Endothelial cell of umbilical vein (primary cell): Measurements from ENCODE around the gene PKD2L1. TPM values are rescaled to one million over a fixed set of nuclear protein-coding genes. Genes with fewer than 3 reads are reported as not detected.

ENCODE experiments used
- BruUV-seq: library from RNA; stranded (reverse); fragments of 400-500 nt; replicated peaks from 2 replicates; lab custom pipeline; 2021; lab: Mats Ljungman, UMichigan
- CTCF ChIA-PET: fragments of 300-600, 350-600 bp; sonication (Branson Sonifier 250); formaldehyde crosslinking; loops from one replicate; lab custom pipeline; 2021; ENCODE audit warnings: antibody characterized with exemption, inconsistent platforms; lab: Charles Lee
- POLR2A ChIA-PET: fragments of 300-600, 350-600 bp; sonication (Branson Sonifier 250); formaldehyde crosslinking; loops from one replicate; lab custom pipeline; 2021; ENCODE audit warnings: antibody characterized with exemption, inconsistent platforms; lab: Charles Lee
- DNase-seq: peaks from one replicate; pipeline ENCODE4 v3.0.0-alpha.2; 2011; ENCODE audit warnings: low read depth, low spot score
- FAIRE-seq: peaks from 2 replicates; lab custom pipeline; 2011; peaks lifted over from hg19 to GRCh38; lab: Jason Lieb, UNC
- H2AFZ ChIP-seq: 2 replicates; pipeline ENCODE4 v1.6.0; 2012; ENCODE audit warnings: low read depth, low read length, control low read depth, inconsistent platforms
- H3K27ac ChIP-seq: 2 replicates; pipeline ENCODE4 v1.5.1; 2011; ENCODE audit warnings: low read depth, mild to moderate bottlenecking, control low read depth, low read length, moderate library complexity; ENCODE audit not compliant: insufficient read depth
- H3K27me3 ChIP-seq, 2 experiments: 2 replicates each; pipeline versions ENCODE4 v1.6.0 to v1.6.1; 2011; ENCODE audit warnings: low read length in 2 of 2, mixed read lengths in 1 of 2; ENCODE audit not compliant: control insufficient read depth in 2 of 2, insufficient read depth in 2 of 2
- H3K36me3 ChIP-seq, 2 experiments: 2 replicates in 1 of 2; 3 replicates in 1 of 2; pipeline ENCODE4 v1.5.1; 2011; ENCODE audit warnings: low read length in 2 of 2, mild to moderate bottlenecking in 1 of 2, moderate library complexity in 1 of 2; ENCODE audit not compliant: control insufficient read depth in 2 of 2, insufficient read depth in 2 of 2; ENCODE audit errors: extremely low read depth in 1 of 2
- H3K4me1 ChIP-seq: 3 replicates; pipeline ENCODE4 v1.5.1; 2011; ENCODE audit warnings: mild to moderate bottlenecking, low read length; ENCODE audit not compliant: control insufficient read depth, insufficient read depth; ENCODE audit errors: extremely low read depth
- H3K4me2 ChIP-seq: 2 replicates; pipeline ENCODE4 v1.6.1; 2011; ENCODE audit warnings: low read length, control low read depth, mixed read lengths; ENCODE audit not compliant: insufficient read depth
- H3K4me3 ChIP-seq, 3 experiments: fragments of 200-600 bp in 1 of 3; sonication (generic), shearing (Covaris generic) in 1 of 3; replicated peaks in 1 of 3; 2 replicates each; pipeline ENCODE4 v1.5.1; 2011 to 2016; ENCODE audit warnings: control low read depth in 3 of 3, low read length in 3 of 3, mild to moderate bottlenecking in 2 of 3, inconsistent platforms in 1 of 3, low read depth in 1 of 3, moderate library complexity in 1 of 3; ENCODE audit not compliant: insufficient read depth in 1 of 3
- H3K79me2 ChIP-seq: 2 replicates; pipeline ENCODE4 v1.6.0; 2012; ENCODE audit warnings: low read length, inconsistent platforms; ENCODE audit not compliant: control insufficient read depth, insufficient read depth
- H3K9ac ChIP-seq: replicated peaks from 2 replicates; pipeline ENCODE3; 2011; ENCODE audit warnings: low read length, control low read depth; ENCODE audit not compliant: insufficient read depth; ENCODE audit errors: extremely low read depth
- H3K9me1 ChIP-seq: replicated peaks from 3 replicates; pipeline ENCODE4 v1.6.0; 2011; ENCODE audit warnings: mild to moderate bottlenecking, low read length; ENCODE audit not compliant: control insufficient read depth, insufficient read depth; ENCODE audit errors: extremely low read depth
- H3K9me3 ChIP-seq: replicated peaks from 2 replicates; pipeline ENCODE4 v1.5.1; 2012; ENCODE audit warnings: low read length, inconsistent platforms; ENCODE audit not compliant: control insufficient read depth, insufficient read depth
- H4K20me1 ChIP-seq: replicated peaks from 2 replicates; pipeline ENCODE3; 2011; ENCODE audit warnings: mild to moderate bottlenecking, low read length; ENCODE audit not compliant: control insufficient read depth, insufficient read depth; ENCODE audit errors: extremely low read depth
- CTCF ChIP-seq, 2 donors: IDR thresholded peaks; 1 replicate in 1 of 2; 2 replicates in 1 of 2; pipeline ENCODE4 v1.5.1; 2011; ENCODE audit warnings: low read length in 2 of 2, mild to moderate bottlenecking in 2 of 2, moderate library complexity in 2 of 2, control low read depth in 1 of 2, inconsistent platforms in 1 of 2, low read depth in 1 of 2; ENCODE audit not compliant: insufficient read depth in 1 of 2; ENCODE audit errors: extremely low read depth in 1 of 2
- EZH2 ChIP-seq: IDR thresholded peaks from 2 replicates; pipeline ENCODE4 v1.6.1; 2012; ENCODE audit warnings: borderline replicate concordance, low read depth, mild to moderate bottlenecking, moderate library complexity, low read length, inconsistent platforms; ENCODE audit not compliant: severe bottlenecking
- FOS ChIP-seq: IDR thresholded peaks from 2 replicates; pipeline ENCODE4 v1.6.1; 2011; ENCODE audit warnings: mild to moderate bottlenecking, low read length, moderate library complexity, borderline replicate concordance; ENCODE audit not compliant: insufficient read depth
- GATA2 ChIP-seq: IDR thresholded peaks from 2 replicates; pipeline ENCODE4 v1.7.0; 2011; ENCODE audit warnings: low read depth, mild to moderate bottlenecking, moderate library complexity, mixed read lengths, low read length; ENCODE audit not compliant: insufficient read length, insufficient read depth
- JUN ChIP-seq: IDR thresholded peaks from 2 replicates; pipeline ENCODE4 v1.6.1; 2011; ENCODE audit warnings: borderline replicate concordance, low read depth; ENCODE audit not compliant: insufficient read length, insufficient read depth
- MAX ChIP-seq: IDR thresholded peaks from 2 replicates; pipeline ENCODE4 v1.6.1; 2011; ENCODE audit not compliant: insufficient read depth, insufficient read length
- MYC ChIP-seq: IDR thresholded peaks from one replicate; pipeline ENCODE4 v1.6.1; 2011; ENCODE audit warnings: mild to moderate bottlenecking, low read depth, low read length
- POLR2A ChIP-seq: IDR thresholded peaks from 2 replicates; pipeline ENCODE4 v1.6.1; 2012; ENCODE audit warnings: low read depth, mild to moderate bottlenecking, control low read depth, low read length
- POLR2AphosphoS5 ChIP-seq: IDR thresholded peaks from 2 replicates; pipeline ENCODE4 v1.6.1; 2012; ENCODE audit warnings: low read depth, mild to moderate bottlenecking, control low read depth, low read length, moderate library complexity; ENCODE audit not compliant: insufficient read depth
- dilution Hi-C: fragments of 300-500 bp; cut with MboI; formaldehyde crosslinking; loops from one replicate; pipeline ENCODE4 v1.15.0; 2019; ENCODE audit warnings: low sequenced_read_pairs; ENCODE audit not compliant: extremely low pct_ligation_motif_present
- intact Hi-C: fragments of 100-400 bp; cut with micrococcal nuclease; formaldehyde crosslinking; loops from one replicate; pipeline ENCODE4 v1.10.0; 2022
- polyA plus RNA-seq, 4 experiments: library from polyadenylated mRNA; depleted of rRNA in 3 of 4; stranded (reverse) in 3 of 4; unstranded in 1 of 4; fragments of >200 nt; gene quantifications; 2 replicates each; pipeline versions ENCODE4 v1.2.1 to v1.2.3, GENCODE V29; 2011 to 2012; ENCODE audit warnings: missing spikeins in 1 of 4
- total RNA-seq: library from RNA; stranded (reverse); gene quantifications from 2 replicates; pipeline ENCODE4 v1.2.3, GENCODE V29; 2021

Gene PKD2L1
- total and polyA plus RNA-seq, 2 donors (not counting 3 experiments of a cell fraction or from before 2014, with no cell fraction given) = not detected

GRCh38 chr10:100248820-100249219 is 81.2 kb downstream of the PKD2L1 start:
- FAIRE-seq (no peak), DNase-seq (no peak)
- Histone ChIP-seq H3K4me2 (no peak overlapping the region), H3K4me3 (no peak overlapping the region), H2AFZ (no peak overlapping the region), H3K9me1 (no peaks in the 10 kb centered on the region), H3K9ac (no peak overlapping the region), H3K4me1 (no peaks in the 10 kb centered on the region), H4K20me1 (no peaks in the 10 kb centered on the region), H3K27ac (no peak overlapping the region), H3K9me3 (no peaks in the 10 kb centered on the region), H3K79me2 (no peaks in the 10 kb centered on the region), H3K36me3 (peaks cover 13 to 17% of the 10 kb centered on the region in 2 experiments), H3K27me3 (no peaks in the 10 kb centered on the region)
- ChIA-PET POLR2A (no interaction called here), CTCF (interaction anchor here (1.3 to 1.4 kb wide), 2 partner anchors 9 to 403 kb away, joined by 3 to 4 read pairs; no protein-coding TSS in a partner anchor)
- intact Hi-C loops = no loop called here
- BruUV-seq = no TSS peak
- dilution Hi-C loops = no loop called here
- TF ChIP-seq JUN (no peak), POLR2A (no peak), CTCF (IDR thresholded peaks at IDR 0.05; ENCODE audit: extremely low read depth in 1 of 2, insufficient read depth in 1 of 2, low read depth in 1 of 2, low read length in 2 of 2) (no peak), MYC (no peak), EZH2 (no peak), FOS (no peak), POLR2AphosphoS5 (no peak), GATA2 (no peak), MAX (no peak)
